ENCODE results near the gene NCOR1. TPM values are rescaled to one million over a fixed set of nuclear protein-coding genes. Genes with fewer than 3 reads are reported as not detected.

The NCOR1 gene
- polyA plus RNA-seq, 1 of the 3 experiments (the other 2 are of a cell fraction): 42.1 TPM

DNA sequence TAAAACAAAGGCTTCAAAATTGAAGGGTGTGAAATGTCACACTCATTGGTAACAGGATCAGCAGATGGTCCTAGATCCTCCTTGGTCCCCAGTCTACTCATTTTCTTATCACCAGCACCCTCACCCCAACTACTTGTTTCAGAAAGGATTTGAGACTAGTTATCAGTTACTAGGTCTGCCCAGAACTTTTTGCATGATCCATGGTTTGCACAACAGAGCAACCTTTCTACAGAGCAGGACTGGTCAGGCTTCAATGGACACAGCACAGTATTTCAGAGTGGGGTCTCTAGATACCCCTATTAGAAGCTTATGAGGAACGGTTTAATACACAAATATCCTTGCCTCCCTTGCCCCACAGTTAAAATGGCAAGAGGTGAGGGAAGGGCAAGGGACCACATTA is 190.1 kb downstream of the NCOR1 start:
- peaks cover 59% of the 10 kb centered on the region for H3F3A ChIP-seq (replicated peaks; ENCODE audit: insufficient read depth)
- H3K27ac ChIP-seq (ENCODE audit: low read depth in 2 of 2, low read length in 1 of 2): no peak overlapping the region
- H3K4me3 ChIP-seq (ENCODE audit: low read depth in 2 of 2, low read length in 1 of 2): no peak overlapping the region
- WGBS (ENCODE audit: low lambda C conversion rate): 90% methylated on average over 1 of the region's 1 CpG
- H3K27me3 ChIP-seq (ENCODE audit: insufficient read depth): no peaks in the 10 kb centered on the region
- H2AFZ ChIP-seq (ENCODE audit: low read depth): no peak overlapping the region
- no peak overlapping the region for H3K4me2 ChIP-seq
- H3K9me2 ChIP-seq: no peaks in the 10 kb centered on the region
- H3K9ac ChIP-seq: no peak overlapping the region
- no peaks in the 10 kb centered on the region for H3K9me3 ChIP-seq
- H4K20me1 ChIP-seq (ENCODE audit: insufficient read depth): 0 out of 2 replicates have a peak, but pooled peaks cover 3% of the 10 kb centered on the region
- CTCF ChIA-PET: interaction anchor here (0.9 kb wide), 1 partner anchor 11 kb away, joined by 3 read pairs; no protein-coding TSS in a partner anchor
- peaks cover 59% of the 10 kb centered on the region for H3K79me2 ChIP-seq (ENCODE audit: insufficient read depth)
- peaks cover 0 to 25% of the 10 kb centered on the region in 2 experiments; a peak in 2 of 4 replicates for H3K4me1 ChIP-seq (ENCODE audit: control insufficient read depth in 1 of 2, insufficient read depth in 2 of 2, low read depth in 1 of 2, low read length in 1 of 2)
- peaks cover 80 to 93% of the 10 kb centered on the region in 2 experiments for H3K36me3 ChIP-seq (replicated peaks in 1 of 2; ENCODE audit: control insufficient read depth in 1 of 2, insufficient read depth in 2 of 2, low read length in 1 of 2)
- POLR2A ChIA-PET: no interaction called here
- DNase-seq: no peak
- no peak for TF ChIP-seq MXI1 (IDR thresholded peaks at IDR 0.05; ENCODE audit: low read depth, low read length)
- no peak for TF ChIP-seq YY1 (IDR thresholded peaks at IDR 0.05; ENCODE audit: low read depth)
- TF ChIP-seq, protein P1, sequence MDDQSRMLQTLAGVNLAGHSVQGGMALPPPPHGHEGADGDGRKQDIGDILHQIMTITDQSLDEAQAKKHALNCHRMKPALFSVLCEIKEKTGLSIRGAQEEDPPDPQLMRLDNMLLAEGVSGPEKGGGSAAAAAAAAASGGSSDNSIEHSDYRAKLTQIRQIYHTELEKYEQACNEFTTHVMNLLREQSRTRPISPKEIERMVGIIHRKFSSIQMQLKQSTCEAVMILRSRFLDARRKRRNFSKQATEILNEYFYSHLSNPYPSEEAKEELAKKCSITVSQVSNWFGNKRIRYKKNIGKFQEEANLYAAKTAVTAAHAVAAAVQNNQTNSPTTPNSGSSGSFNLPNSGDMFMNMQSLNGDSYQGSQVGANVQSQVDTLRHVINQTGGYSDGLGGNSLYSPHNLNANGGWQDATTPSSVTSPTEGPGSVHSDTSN (IDR thresholded peaks at IDR 0.05): no peak
- TF ChIP-seq ELF1 (IDR thresholded peaks at IDR 0.05): no peak
- TF ChIP-seq EP300 (IDR thresholded peaks at IDR 0.05; ENCODE audit: borderline replicate concordance in 1 of 2, low read depth in 1 of 2, low read length in 1 of 2): no peak

DNA sequence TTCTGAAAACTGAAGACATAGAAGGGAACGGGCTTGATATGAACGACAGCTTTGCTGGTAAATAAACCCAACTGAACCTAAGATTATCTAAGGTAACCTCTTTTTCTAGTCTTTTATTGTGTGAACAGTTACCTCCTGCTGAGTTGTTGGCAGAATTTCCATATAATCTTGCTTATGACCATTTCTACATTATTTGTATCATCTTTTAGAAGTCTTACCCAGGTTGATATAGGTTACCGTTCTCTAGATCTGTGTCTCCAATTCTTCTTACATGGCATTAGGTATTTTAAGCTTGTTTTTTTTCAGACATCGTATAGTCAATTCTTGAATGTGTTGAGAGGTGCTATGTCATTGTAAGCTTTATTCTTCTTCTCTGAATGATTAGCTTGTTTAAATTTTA is 191.5 kb downstream of the NCOR1 start:
- H3K27me3 ChIP-seq (ENCODE audit: insufficient read depth): no peaks in the 10 kb centered on the region
- WGBS (ENCODE audit: low lambda C conversion rate): 77% methylated on average over 4 of the region's 4 CpGs
- DNase-seq: no peak
- H3K36me3 ChIP-seq (replicated peaks in 1 of 2; ENCODE audit: control insufficient read depth in 1 of 2, insufficient read depth in 2 of 2, low read length in 1 of 2): peaks cover 71 to 95% of the 10 kb centered on the region in 2 experiments
- H3F3A ChIP-seq (replicated peaks; ENCODE audit: insufficient read depth): peaks cover 46% of the 10 kb centered on the region
- H4K20me1 ChIP-seq (ENCODE audit: insufficient read depth): 0 out of 2 replicates have a peak, but pooled peaks cover 3% of the 10 kb centered on the region
- POLR2A ChIA-PET: no interaction called here
- no peaks in the 10 kb centered on the region for H3K9me3 ChIP-seq
- H3K79me2 ChIP-seq (ENCODE audit: insufficient read depth): peaks cover 63% of the 10 kb centered on the region
- no peak overlapping the region for H3K9ac ChIP-seq
- H3K9me2 ChIP-seq: no peaks in the 10 kb centered on the region
- CTCF ChIA-PET: interaction anchor here (0.6 to 1.7 kb wide), 4 partner anchors 9 to 69 kb away, joined by 3 to 6 read pairs (median 3); no protein-coding TSS in a partner anchor
- H3K4me2 ChIP-seq: no peak overlapping the region
- no peak overlapping the region for H3K4me3 ChIP-seq (ENCODE audit: low read depth in 2 of 2, low read length in 1 of 2)
- H2AFZ ChIP-seq (ENCODE audit: low read depth): no peak overlapping the region
- no peak overlapping the region for H3K27ac ChIP-seq (ENCODE audit: low read depth in 2 of 2, low read length in 1 of 2)
- H3K4me1 ChIP-seq (ENCODE audit: control insufficient read depth in 1 of 2, insufficient read depth in 2 of 2, low read depth in 1 of 2, low read length in 1 of 2): peaks cover 0 to 19% of the 10 kb centered on the region in 2 experiments; a peak in 2 of 4 replicates
- no peak for TF ChIP-seq JUND (IDR thresholded peaks at IDR 0.05)
- TF ChIP-seq MXI1 (IDR thresholded peaks at IDR 0.05; ENCODE audit: low read depth, low read length): no peak
- TF ChIP-seq ELF1 (IDR thresholded peaks at IDR 0.05): no peak
- TF ChIP-seq RCOR1 (IDR thresholded peaks at IDR 0.05; ENCODE audit: low read length): no peak
- TF ChIP-seq, protein P2, sequence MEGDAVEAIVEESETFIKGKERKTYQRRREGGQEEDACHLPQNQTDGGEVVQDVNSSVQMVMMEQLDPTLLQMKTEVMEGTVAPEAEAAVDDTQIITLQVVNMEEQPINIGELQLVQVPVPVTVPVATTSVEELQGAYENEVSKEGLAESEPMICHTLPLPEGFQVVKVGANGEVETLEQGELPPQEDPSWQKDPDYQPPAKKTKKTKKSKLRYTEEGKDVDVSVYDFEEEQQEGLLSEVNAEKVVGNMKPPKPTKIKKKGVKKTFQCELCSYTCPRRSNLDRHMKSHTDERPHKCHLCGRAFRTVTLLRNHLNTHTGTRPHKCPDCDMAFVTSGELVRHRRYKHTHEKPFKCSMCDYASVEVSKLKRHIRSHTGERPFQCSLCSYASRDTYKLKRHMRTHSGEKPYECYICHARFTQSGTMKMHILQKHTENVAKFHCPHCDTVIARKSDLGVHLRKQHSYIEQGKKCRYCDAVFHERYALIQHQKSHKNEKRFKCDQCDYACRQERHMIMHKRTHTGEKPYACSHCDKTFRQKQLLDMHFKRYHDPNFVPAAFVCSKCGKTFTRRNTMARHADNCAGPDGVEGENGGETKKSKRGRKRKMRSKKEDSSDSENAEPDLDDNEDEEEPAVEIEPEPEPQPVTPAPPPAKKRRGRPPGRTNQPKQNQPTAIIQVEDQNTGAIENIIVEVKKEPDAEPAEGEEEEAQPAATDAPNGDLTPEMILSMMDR (IDR thresholded peaks at IDR 0.05): no peak
- no peak for TF ChIP-seq TCF12 (IDR thresholded peaks at IDR 0.05)
- TF ChIP-seq, protein P3, sequence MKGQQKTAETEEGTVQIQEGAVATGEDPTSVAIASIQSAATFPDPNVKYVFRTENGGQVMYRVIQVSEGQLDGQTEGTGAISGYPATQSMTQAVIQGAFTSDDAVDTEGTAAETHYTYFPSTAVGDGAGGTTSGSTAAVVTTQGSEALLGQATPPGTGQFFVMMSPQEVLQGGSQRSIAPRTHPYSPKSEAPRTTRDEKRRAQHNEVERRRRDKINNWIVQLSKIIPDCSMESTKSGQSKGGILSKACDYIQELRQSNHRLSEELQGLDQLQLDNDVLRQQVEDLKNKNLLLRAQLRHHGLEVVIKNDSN (IDR thresholded peaks at IDR 0.05; ENCODE audit: borderline replicate concordance, low read depth): no peak
- TF ChIP-seq RFX5 (IDR thresholded peaks at IDR 0.05; ENCODE audit: low read length): no peak
- TF ChIP-seq NFIC (IDR thresholded peaks at IDR 0.05; ENCODE audit: borderline replicate concordance): no peak
- TF ChIP-seq EZH2phosphoT487 (IDR thresholded peaks at IDR 0.05; ENCODE audit: borderline replicate concordance, low read depth): no peak
- no peak for TF ChIP-seq TAF1 (IDR thresholded peaks at IDR 0.05; ENCODE audit: borderline replicate concordance, low read depth, low read length)
- no peak for TF ChIP-seq FOSL2 (IDR thresholded peaks at IDR 0.05; ENCODE audit: borderline replicate concordance, low read depth)
- TF ChIP-seq, protein P4, sequence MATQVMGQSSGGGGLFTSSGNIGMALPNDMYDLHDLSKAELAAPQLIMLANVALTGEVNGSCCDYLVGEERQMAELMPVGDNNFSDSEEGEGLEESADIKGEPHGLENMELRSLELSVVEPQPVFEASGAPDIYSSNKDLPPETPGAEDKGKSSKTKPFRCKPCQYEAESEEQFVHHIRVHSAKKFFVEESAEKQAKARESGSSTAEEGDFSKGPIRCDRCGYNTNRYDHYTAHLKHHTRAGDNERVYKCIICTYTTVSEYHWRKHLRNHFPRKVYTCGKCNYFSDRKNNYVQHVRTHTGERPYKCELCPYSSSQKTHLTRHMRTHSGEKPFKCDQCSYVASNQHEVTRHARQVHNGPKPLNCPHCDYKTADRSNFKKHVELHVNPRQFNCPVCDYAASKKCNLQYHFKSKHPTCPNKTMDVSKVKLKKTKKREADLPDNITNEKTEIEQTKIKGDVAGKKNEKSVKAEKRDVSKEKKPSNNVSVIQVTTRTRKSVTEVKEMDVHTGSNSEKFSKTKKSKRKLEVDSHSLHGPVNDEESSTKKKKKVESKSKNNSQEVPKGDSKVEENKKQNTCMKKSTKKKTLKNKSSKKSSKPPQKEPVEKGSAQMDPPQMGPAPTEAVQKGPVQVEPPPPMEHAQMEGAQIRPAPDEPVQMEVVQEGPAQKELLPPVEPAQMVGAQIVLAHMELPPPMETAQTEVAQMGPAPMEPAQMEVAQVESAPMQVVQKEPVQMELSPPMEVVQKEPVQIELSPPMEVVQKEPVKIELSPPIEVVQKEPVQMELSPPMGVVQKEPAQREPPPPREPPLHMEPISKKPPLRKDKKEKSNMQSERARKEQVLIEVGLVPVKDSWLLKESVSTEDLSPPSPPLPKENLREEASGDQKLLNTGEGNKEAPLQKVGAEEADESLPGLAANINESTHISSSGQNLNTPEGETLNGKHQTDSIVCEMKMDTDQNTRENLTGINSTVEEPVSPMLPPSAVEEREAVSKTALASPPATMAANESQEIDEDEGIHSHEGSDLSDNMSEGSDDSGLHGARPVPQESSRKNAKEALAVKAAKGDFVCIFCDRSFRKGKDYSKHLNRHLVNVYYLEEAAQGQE (IDR thresholded peaks at IDR 0.05; ENCODE audit: low read depth, low read length): no peak
- no peak for TF ChIP-seq GABPA (IDR thresholded peaks at IDR 0.05; ENCODE audit: low read depth)
- no peak for TF ChIP-seq RAD21 (IDR thresholded peaks at IDR 0.05; ENCODE audit: low read length)
- TF ChIP-seq SMC3 (IDR thresholded peaks at IDR 0.05; ENCODE audit: low read depth, low read length): no peak
- TF ChIP-seq FOXJ3 (CRISPR knock-in tag; IDR thresholded peaks at IDR 0.05): no peak
